HAP-1 (cell line): ENCODE data around the gene OSTN.

Source experiments
- DNase-seq, 2 experiments: peaks; one replicate each; pipeline ENCODE4 v3.0.0-alpha.2; 2016 to 2020; ENCODE audit warnings: low spot score in 2 of 2
- H3K27me3 ChIP-seq: fragments of 250-450 bp; sonication (Bioruptor Pico); 2 replicates; pipeline ENCODE4 v1.5.1; 2020; ENCODE audit warnings: low read depth, mild to moderate bottlenecking, moderate library complexity
- H3K36me3 ChIP-seq: fragments of 250-450 bp; sonication (Bioruptor Pico); replicated peaks from 2 replicates; pipeline ENCODE4 v1.5.1; 2020; ENCODE audit warnings: mild to moderate bottlenecking
- H3K4me1 ChIP-seq: fragments of 250-450 bp; sonication (Bioruptor Pico); 2 replicates; pipeline ENCODE4 v1.5.1; 2020; ENCODE audit warnings: mild to moderate bottlenecking
- H3K4me3 ChIP-seq: fragments of 250-450 bp; sonication (Bioruptor Pico); 2 replicates; pipeline ENCODE4 v1.5.1; 2020; ENCODE audit warnings: mild to moderate bottlenecking, moderate library complexity
- H3K9me3 ChIP-seq: fragments of 250-450 bp; sonication (Bioruptor Pico); 2 replicates; pipeline ENCODE4 v1.5.1; 2020; ENCODE audit warnings: mild to moderate bottlenecking, moderate library complexity
- in situ Hi-C: fragments of 300-500 bp; cut with MboI; formaldehyde crosslinking; loops from 3 replicates; pipeline ENCODE4 v1.14.3; 2020; ENCODE audit warnings: low sequenced_read_pairs, inconsistent platforms, mixed read lengths

OSTN gene

DNA sequence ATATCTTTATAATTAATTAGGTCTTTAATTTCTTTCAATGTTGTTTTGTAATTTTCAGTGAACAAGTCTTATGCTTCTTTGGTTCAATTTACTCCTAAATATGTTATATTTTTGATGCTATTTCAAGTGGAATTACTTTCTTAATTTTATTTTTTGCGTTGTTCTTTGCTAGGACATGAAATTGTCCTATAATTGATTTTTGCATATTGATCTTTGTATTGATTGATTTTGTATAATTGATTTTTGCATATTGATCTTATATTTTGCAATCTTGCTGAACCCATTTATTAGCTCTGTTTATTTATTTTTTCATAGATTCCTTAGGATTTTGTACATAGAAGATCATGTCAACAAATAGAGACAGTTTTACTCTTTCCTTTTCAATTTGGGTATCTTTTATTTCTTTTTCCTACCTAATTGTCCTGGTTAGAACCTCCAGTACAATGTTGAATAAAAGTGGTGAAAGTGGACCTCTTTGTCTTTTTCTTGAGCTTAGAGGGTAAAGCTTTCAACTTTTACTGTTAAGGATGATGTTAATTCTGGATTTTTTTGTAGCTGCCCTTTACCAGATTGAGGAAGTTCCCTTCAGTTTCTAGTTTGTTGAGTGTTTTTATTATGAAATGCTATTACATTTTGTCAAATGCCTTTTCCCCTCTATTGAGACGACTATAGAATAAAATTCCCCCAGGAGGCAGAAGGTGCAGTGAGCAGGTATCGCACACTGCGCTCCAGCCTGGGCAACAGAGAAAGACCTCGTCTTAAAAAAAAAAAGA lies 93.4 kb downstream of the OSTN start:
- H3K9me3 ChIP-seq, result no peaks in the 10 kb centered on the region
- H3K4me1 ChIP-seq, result no peaks in the 10 kb centered on the region
- no peak overlapping the region for H3K4me3 ChIP-seq
- DNase-seq, result no peak
- in situ Hi-C loops, result no loop called here
- no peaks in the 10 kb centered on the region for H3K36me3 ChIP-seq
- H3K27me3 ChIP-seq, result no peaks in the 10 kb centered on the region

DNA sequence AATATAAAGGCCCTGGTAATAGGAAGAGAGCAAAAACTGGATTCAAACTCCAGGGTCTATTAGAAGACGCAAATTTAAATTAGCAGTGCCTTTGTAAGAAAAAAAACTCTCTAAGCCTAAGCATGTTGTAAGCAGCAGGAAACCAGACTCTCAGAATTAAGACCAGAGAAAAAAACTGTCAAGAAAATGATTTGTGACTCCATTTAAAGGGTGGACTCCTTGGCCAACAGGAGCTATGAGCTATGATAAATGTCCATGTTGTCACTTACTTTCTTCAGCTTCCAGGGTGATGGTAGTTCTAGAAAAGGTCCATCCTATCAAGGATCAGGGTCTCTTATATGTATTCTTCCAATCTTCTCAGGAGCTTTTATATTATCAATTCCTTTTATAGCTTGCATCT lies 95.2 kb downstream of the OSTN start:
- no peaks in the 10 kb centered on the region for H3K36me3 ChIP-seq
- H3K4me3 ChIP-seq, result no peak overlapping the region
- no peak for DNase-seq
- H3K27me3 ChIP-seq, result no peaks in the 10 kb centered on the region
- in situ Hi-C loops, result no loop called here
- H3K9me3 ChIP-seq, result no peaks in the 10 kb centered on the region
- no peaks in the 10 kb centered on the region for H3K4me1 ChIP-seq

DNA sequence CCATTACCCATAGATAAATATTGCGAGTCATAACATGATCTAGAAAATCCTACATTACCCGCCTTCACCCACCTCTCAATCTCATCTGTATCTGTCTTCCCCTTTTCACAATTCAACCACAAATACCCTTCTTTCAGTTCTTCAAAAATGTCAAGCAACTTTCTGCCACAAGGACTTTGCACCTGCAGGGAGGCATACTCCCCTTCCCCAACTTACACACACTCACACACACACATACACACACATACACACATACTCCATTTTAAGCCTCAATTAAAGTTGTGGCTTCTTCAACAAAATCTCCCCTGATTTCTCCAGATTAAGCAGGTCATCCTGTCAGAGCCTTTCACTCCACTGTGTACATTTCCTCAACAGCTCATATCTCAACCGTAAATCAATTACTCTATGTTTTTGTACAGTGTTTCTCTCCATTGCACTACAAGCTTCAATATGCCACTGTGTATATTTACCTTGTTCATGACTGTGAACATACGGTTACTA lies 97.0 kb downstream of the OSTN start:
- H3K36me3 ChIP-seq, result no peaks in the 10 kb centered on the region
- H3K27me3 ChIP-seq, result no peaks in the 10 kb centered on the region
- in situ Hi-C loops, result no loop called here
- H3K9me3 ChIP-seq, result no peaks in the 10 kb centered on the region
- DNase-seq, result no peak
- H3K4me3 ChIP-seq, result no peak overlapping the region
- H3K4me1 ChIP-seq, result no peaks in the 10 kb centered on the region

DNA sequence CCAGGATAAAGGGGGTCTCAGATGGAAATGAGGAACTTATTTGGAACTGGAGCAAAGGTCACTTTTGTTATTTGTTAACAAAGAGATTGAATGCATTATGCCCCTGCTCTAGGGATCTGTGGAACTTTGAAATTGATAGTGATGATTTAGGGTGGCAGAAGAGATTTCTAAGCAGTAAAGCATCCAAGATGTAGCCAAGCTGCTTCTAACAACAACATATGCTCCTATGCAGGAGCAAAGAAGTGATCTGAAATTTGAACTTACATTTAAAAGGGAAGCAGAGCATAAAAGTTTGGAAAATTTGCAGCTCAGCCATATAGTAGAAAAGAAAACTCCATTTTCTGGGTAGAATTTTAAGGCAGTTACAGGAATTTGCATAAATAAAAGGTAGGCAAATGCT lies 99.8 kb downstream of the OSTN start:
- H3K4me3 ChIP-seq, result no peak overlapping the region
- in situ Hi-C loops, result no loop called here
- no peaks in the 10 kb centered on the region for H3K4me1 ChIP-seq
- H3K9me3 ChIP-seq, result no peaks in the 10 kb centered on the region
- no peaks in the 10 kb centered on the region for H3K36me3 ChIP-seq
- no peaks in the 10 kb centered on the region for H3K27me3 ChIP-seq
- no peak for DNase-seq

DNA sequence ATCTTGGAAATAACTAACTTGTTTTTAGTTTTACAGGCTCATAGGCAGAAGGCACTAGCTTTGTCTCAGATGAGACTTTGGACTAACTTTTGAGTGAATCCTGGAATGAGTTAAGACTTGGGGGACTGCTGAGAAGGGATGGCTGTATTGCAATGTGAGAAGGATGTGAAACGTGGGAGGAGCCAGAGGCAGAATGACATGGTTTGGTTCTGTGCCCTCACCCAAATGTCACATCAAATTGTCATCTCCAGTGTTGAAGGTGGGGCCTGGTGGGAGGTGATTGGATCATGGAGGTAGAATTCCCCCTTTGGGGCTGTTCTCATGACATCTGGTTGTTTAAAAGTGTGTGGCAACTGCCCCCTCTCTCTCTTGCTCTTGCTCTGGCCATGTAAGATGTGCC lies 101.4 kb downstream of the OSTN start:
- H3K4me1 ChIP-seq, result peaks cover 3% of the 10 kb centered on the region; the same call in 1 of the 2 replicates
- in situ Hi-C loops, result no loop called here
- no peak for DNase-seq
- H3K4me3 ChIP-seq, result no peak overlapping the region
- H3K36me3 ChIP-seq, result no peaks in the 10 kb centered on the region
- no peaks in the 10 kb centered on the region for H3K27me3 ChIP-seq
- H3K9me3 ChIP-seq, result no peaks in the 10 kb centered on the region

DNA sequence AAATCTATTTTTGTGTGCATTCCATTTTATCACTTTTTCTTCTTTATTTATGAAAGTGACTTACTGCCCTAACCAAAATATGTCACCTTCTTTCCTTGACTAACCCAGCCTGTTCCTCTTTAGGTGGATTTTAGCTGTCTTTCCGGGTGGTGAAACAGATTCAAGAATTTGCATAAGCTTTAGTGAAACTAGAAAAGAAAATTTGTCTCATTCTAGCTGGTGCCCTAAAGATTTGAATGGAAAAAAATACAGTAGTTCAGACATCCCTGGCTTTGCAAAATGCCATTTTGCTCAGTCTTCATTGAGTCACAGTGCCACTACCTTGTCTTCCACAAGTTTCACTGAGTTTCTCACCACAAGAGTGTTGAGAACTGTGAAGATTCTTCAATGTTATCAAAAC lies 102.0 kb downstream of the OSTN start:
- H3K4me3 ChIP-seq, result no peak overlapping the region
- no peaks in the 10 kb centered on the region for H3K9me3 ChIP-seq
- H3K4me1 ChIP-seq, result peaks cover 8% of the 10 kb centered on the region
- no peak for DNase-seq
- no peaks in the 10 kb centered on the region for H3K36me3 ChIP-seq
- H3K27me3 ChIP-seq, result no peaks in the 10 kb centered on the region
- in situ Hi-C loops, result no loop called here

DNA sequence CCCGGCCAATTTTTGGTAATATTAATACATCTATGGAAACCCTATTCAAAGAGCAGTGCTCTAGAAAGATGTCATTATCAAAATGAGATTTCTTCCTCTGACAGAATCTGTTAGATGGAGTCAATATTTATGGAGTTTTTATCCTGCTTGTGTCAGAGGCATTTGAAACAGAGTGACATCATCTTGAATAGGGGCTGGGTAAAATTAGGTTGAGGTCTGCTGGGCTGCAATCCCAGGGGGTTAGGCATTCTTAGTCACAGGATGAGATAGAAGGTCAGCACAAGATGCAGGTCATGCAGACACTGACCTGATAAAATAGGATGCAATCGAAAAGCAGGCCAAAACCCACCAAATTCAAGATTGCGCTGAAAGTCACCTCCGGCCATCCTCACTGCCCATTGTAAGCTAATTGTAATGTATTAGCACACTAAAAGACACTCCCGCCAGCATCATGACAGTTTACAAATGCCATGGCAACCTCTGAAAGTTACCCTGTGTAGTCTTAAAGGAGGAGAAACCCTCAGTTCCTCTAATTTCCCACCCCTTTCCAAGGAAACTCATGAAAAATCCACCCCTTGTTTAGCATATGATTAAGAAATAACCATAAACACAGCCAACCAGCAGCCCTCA lies 102.9 kb downstream of the OSTN start:
- H3K27me3 ChIP-seq, result no peaks in the 10 kb centered on the region
- H3K4me1 ChIP-seq, result peaks cover 10% of the 10 kb centered on the region
- peak in 1 of 2 experiments; percentile 13 for DNase-seq
- H3K4me3 ChIP-seq, result no peak overlapping the region
- H3K9me3 ChIP-seq, result no peaks in the 10 kb centered on the region
- in situ Hi-C loops, result no loop called here
- no peaks in the 10 kb centered on the region for H3K36me3 ChIP-seq

DNA sequence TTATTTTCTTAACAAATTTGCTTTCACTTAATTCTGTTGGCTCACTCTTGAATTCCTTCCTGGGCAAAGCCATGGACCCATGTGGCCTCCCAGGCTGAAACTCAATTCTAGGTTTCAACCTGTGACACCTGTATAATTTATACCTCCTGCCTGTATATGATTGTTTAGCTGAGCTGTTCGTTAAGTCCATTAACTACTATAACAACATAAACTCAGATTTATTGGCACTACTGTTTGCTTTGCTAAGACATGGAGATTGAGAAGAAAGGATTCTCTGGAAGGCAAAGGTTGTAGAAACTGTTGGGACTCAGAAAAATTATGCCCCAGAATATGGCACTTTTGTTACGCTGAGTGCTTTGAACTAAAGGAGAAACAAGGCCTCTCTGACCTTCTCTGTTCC lies 103.4 kb downstream of the OSTN start:
- no peak for DNase-seq
- Histone ChIP-seq H3K27me3 (no peaks in the 10 kb centered on the region), H3K9me3 (no peaks in the 10 kb centered on the region), H3K4me1 (peaks cover 10% of the 10 kb centered on the region), H3K36me3 (no peaks in the 10 kb centered on the region), H3K4me3 (no peak overlapping the region)
- in situ Hi-C loops, result no loop called here

DNA sequence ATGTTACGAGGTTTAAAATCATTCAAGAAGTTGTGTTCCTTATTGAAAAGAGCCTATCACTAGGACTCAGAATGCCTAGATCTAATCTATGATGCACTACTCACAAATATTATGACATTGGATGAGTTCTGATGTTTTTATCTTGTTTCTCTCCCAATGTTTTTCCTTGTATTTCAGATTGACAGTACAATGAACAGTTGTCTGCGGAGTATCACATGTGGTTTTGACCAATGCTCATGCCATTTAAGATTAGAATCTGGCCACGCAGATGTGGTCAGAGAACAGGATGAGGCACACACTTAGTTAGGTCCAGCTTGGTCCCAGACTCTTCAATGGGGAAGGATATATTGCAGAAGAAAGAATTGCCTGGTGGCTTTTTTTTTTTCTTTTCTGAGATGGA lies 104.6 kb downstream of the OSTN start:
- peaks cover 10% of the 10 kb centered on the region for H3K4me1 ChIP-seq
- no peaks in the 10 kb centered on the region for H3K27me3 ChIP-seq
- no peak for DNase-seq
- no peaks in the 10 kb centered on the region for H3K36me3 ChIP-seq
- in situ Hi-C loops, result no loop called here
- H3K9me3 ChIP-seq, result no peaks in the 10 kb centered on the region; the same call in 1 of the 2 replicates
- no peak overlapping the region for H3K4me3 ChIP-seq

DNA sequence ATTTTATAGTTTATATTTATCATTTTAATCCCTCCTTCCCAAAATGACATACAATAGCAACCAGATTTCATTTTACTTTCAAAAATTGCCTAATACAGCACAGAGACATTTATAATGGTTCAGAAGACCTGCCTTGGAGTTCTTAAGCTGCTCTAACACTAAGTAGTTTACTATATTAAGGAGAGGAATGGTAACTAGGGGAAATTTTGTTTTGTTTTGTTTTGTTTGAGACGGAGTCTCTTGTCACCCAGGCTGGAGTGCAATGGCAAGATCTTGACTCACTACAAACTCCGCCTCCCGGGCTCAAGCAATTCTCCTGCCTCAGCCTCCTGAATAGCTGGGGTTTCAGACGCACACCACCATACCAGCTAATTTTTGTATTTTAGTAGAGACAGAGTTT lies 107.4 kb downstream of the OSTN start:
- no peak overlapping the region for H3K4me3 ChIP-seq
- H3K27me3 ChIP-seq, result no peaks in the 10 kb centered on the region
- peaks cover 10% of the 10 kb centered on the region for H3K4me1 ChIP-seq
- DNase-seq, result no peak
- no peaks in the 10 kb centered on the region; the same call in 1 of the 2 replicates for H3K9me3 ChIP-seq
- in situ Hi-C loops, result no loop called here
- H3K36me3 ChIP-seq, result no peaks in the 10 kb centered on the region

DNA sequence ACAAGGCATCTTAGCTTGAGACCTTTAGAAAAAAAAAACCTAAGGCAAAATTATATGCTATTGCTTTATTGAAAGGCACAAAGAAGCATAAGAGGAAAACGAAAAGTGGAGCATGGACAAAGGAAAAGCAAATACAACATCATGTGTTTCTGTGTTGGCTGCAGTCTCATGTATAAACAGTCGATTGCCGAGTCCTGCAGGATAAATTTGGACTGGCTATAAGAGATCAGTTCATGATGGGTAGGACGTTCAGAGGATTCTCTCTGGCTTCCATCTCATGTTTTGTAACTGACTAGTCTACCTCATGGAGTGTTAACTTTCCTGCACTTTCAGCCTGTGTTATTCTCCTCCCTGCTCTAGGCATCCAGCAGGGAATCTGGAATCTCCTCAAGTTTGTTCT lies 108.3 kb downstream of the OSTN start:
- no peaks in the 10 kb centered on the region; the same call in 1 of the 2 replicates for H3K9me3 ChIP-seq
- no peak for DNase-seq
- in situ Hi-C loops, result no loop called here

DNA sequence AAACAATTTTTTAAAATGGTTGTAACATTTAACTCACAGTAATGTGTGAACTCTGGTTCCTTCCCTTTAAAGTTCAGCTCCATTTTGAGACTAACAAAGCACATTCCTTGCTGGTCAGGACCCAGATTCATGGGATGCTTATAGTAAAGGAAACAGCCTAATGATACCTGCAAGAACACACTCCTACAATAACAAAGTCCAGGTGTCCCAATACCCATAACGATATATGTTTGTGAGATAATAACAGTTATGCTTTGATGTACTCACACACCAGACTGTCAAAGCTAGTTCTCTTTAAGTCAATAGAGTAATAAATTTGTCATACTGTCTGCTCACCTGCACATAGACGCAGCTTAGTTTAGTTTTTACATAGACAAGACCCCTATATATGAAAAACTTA lies 114.3 kb downstream of the OSTN start:
- no peaks in the 10 kb centered on the region; the same call in 1 of the 2 replicates for H3K9me3 ChIP-seq
- no peaks in the 10 kb centered on the region for H3K4me1 ChIP-seq
- H3K4me3 ChIP-seq, result no peak overlapping the region
- in situ Hi-C loops, result no loop called here
- no peaks in the 10 kb centered on the region for H3K27me3 ChIP-seq
- H3K36me3 ChIP-seq, result no peaks in the 10 kb centered on the region
- DNase-seq, result no peak

More for the DNA sequence above, 108.3 kb downstream of the OSTN start:
- H3K4me3 ChIP-seq, result no peak overlapping the region
- no peaks in the 10 kb centered on the region for H3K36me3 ChIP-seq
- no peaks in the 10 kb centered on the region for H3K27me3 ChIP-seq
- peaks cover 10% of the 10 kb centered on the region for H3K4me1 ChIP-seq

DNA sequence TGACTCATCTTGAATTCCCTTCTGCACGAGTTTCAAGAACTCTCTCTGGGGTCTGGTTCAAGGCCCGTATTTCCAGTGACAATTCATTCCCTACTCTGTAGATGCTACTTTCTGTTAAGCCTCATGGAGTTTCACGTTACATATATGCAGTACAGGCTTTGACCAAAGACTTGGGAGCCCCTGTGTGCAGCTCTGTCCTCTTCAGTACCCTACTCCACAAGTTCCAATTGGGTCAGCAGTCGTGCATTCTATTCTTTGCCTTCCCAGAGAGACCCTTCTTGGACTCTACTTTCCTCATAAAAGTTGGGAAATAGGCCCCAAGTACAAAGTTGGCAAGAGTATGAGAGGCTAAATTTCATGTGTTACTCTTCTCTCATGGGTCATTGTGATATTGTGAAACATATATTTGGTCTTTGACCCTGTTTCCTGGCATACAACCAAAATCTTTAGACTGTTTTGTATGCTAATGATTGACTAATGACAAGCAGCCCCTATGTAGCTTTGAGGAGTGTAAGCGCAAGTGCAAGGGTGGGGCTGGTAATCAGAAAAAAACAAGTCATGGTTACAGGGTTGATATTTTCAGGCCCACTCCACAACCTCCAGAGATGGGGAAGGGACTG lies 115.2 kb downstream of the OSTN start:
- Histone ChIP-seq H3K9me3 (no peaks in the 10 kb centered on the region), H3K36me3 (no peaks in the 10 kb centered on the region), H3K4me3 (no peak overlapping the region), H3K27me3 (no peaks in the 10 kb centered on the region), H3K4me1 (no peaks in the 10 kb centered on the region)
- in situ Hi-C loops, result no loop called here
- no peak for DNase-seq
